ENCODE measurements around the gene GALNT16.

GALNT16 gene

GRCh38 chr14:69317102-69317755, 57.3 kb downstream of the GALNT16 start:
- peak; percentile 96 for DNase-seq (ENCODE audit: low read depth)

GRCh38 chr14:69317780-69318179, 57.8 kb downstream of the GALNT16 start:
- DNase-seq (ENCODE audit: low read depth), result no peak

- DNase-seq (ENCODE audit: low read depth), result no peak
These were observed 58.3 kb downstream of the GALNT16 start for GRCh38 chr14:69318241-69318640.

- DNase-seq (ENCODE audit: low read depth), result no peak
These were observed 59.0 kb downstream of the GALNT16 start for GRCh38 chr14:69318901-69319475.

- DNase-seq (ENCODE audit: low read depth), result no peak
These were observed 60.0 kb downstream of the GALNT16 start for GRCh38 chr14:69319911-69320310.

- DNase-seq (ENCODE audit: low read depth), result no peak
These were observed 60.8 kb downstream of the GALNT16 start for GRCh38 chr14:69320581-69321365.

GRCh38 chr14:69321601-69322330, 61.8 kb downstream of the GALNT16 start:
- no peak for DNase-seq (ENCODE audit: low read depth)

GRCh38 chr14:69323266-69323998, 63.5 kb downstream of the GALNT16 start:
- DNase-seq (ENCODE audit: low read depth), result no peak

GRCh38 chr14:69323999-69324282, 64.0 kb downstream of the GALNT16 start:
- no peak for DNase-seq (ENCODE audit: low read depth)

GRCh38 chr14:69324341-69324931, 64.5 kb downstream of the GALNT16 start:
- DNase-seq (ENCODE audit: low read depth), result no peak

GRCh38 chr14:69325086-69325485, 65.1 kb downstream of the GALNT16 start:
- DNase-seq (ENCODE audit: low read depth), result no peak

GRCh38 chr14:69325646-69326265, 65.8 kb downstream of the GALNT16 start:
- no peak for DNase-seq (ENCODE audit: low read depth)

- DNase-seq (ENCODE audit: low read depth), result no peak
These were observed 66.7 kb downstream of the GALNT16 start for GRCh38 chr14:69326611-69327010.

GRCh38 chr14:69327507-69327906, 67.5 kb downstream of the GALNT16 start:
- DNase-seq (ENCODE audit: low read depth), result no peak

GRCh38 chr14:69328317-69328716, 68.4 kb downstream of the GALNT16 start:
- no peak for DNase-seq (ENCODE audit: low read depth)

- DNase-seq (ENCODE audit: low read depth), result no peak
These were observed 68.8 kb downstream of the GALNT16 start for GRCh38 chr14:69328765-69329164.

- no peak for DNase-seq (ENCODE audit: low read depth)
These were observed 71.2 kb downstream of the GALNT16 start for GRCh38 chr14:69331206-69331605.

GRCh38 chr14:69332782-69333395, 72.9 kb downstream of the GALNT16 start:
- DNase-seq (ENCODE audit: low read depth), result no peak

- DNase-seq (ENCODE audit: low read depth), result no peak
These were observed 73.9 kb downstream of the GALNT16 start for GRCh38 chr14:69333791-69334337.

GRCh38 chr14:69334576-69334975, 74.6 kb downstream of the GALNT16 start:
- no peak for DNase-seq (ENCODE audit: low read depth)
